ENCODE measurements around the gene SERPINA3.

DNA sequence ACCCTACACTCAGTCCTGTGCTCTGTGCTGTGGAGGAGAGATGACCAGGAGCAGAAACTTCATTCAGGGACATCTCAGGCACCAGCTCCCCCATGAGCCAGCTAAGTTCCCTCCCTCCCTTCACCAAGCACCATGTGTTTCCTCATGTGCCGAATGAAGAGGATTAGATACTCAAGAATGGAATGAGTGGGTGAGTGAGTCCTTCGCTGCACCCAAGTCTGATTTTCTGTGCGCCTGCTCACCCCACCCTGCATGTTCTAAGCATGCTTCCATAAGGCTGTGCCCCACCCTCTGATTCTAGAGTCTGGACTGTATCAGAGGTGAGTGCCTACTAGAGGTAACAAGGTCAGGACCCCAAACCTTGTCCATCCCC, 18.8 kb upstream of the SERPINA3 start:
- TF ChIP-seq POLR2AphosphoS5 (IDR thresholded peaks at IDR 0.05; ENCODE audit: low read depth, low read length) = no peak
- TF ChIP-seq TAF1 (IDR thresholded peaks at IDR 0.05; ENCODE audit: borderline replicate concordance, low read depth, low read length) = no peak
- no peak for TF ChIP-seq POLR2A (IDR thresholded peaks at IDR 0.05; ENCODE audit: low read depth, low read length)
